ENCODE measurements around the gene PEX26. TPM values are rescaled to one million over a fixed set of nuclear protein-coding genes. Genes with fewer than 3 reads are reported as not detected.
A peak's percentile ranks its signal among the peaks of the same experiment; 100 is the strongest.

PEX26 gene
- total and polyA plus RNA-seq, 2 of the 13 experiments (the other 11 are each of a cell fraction or from before 2014, with no cell fraction given) = 10.6 to 25.1 TPM

DNA sequence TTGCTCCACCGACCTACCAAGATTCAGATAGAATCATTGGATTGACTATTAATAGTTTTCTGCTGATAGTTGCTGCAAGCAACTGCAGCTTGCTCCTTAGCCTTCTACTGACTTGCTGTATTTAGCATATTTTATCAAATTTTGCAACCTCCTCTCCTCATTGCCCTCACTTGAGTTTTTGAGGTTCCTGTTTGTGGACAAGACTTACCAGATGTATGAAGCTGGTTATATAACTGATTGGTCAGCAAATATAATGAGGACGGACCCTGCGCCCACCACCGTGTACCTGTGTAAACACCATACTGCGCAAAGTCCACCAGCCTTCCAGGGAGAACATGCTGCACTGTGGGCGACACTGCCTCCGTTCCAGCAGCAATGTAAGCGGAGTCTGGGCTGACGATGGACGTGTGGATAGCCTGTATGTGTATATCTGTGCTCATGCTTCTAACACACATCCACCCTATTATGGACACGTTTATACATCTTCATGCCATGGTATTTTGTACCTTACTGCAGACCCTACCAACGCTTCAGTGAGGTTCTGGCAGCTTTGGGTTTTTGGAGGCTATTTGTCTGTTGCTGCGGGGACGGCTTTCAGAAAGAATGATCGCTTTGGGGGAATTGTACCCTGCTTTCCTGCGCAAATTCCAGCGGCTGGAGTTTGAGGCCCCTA is 70.6 kb downstream of the PEX26 start (continued):
- TF ChIP-seq, protein P1, sequence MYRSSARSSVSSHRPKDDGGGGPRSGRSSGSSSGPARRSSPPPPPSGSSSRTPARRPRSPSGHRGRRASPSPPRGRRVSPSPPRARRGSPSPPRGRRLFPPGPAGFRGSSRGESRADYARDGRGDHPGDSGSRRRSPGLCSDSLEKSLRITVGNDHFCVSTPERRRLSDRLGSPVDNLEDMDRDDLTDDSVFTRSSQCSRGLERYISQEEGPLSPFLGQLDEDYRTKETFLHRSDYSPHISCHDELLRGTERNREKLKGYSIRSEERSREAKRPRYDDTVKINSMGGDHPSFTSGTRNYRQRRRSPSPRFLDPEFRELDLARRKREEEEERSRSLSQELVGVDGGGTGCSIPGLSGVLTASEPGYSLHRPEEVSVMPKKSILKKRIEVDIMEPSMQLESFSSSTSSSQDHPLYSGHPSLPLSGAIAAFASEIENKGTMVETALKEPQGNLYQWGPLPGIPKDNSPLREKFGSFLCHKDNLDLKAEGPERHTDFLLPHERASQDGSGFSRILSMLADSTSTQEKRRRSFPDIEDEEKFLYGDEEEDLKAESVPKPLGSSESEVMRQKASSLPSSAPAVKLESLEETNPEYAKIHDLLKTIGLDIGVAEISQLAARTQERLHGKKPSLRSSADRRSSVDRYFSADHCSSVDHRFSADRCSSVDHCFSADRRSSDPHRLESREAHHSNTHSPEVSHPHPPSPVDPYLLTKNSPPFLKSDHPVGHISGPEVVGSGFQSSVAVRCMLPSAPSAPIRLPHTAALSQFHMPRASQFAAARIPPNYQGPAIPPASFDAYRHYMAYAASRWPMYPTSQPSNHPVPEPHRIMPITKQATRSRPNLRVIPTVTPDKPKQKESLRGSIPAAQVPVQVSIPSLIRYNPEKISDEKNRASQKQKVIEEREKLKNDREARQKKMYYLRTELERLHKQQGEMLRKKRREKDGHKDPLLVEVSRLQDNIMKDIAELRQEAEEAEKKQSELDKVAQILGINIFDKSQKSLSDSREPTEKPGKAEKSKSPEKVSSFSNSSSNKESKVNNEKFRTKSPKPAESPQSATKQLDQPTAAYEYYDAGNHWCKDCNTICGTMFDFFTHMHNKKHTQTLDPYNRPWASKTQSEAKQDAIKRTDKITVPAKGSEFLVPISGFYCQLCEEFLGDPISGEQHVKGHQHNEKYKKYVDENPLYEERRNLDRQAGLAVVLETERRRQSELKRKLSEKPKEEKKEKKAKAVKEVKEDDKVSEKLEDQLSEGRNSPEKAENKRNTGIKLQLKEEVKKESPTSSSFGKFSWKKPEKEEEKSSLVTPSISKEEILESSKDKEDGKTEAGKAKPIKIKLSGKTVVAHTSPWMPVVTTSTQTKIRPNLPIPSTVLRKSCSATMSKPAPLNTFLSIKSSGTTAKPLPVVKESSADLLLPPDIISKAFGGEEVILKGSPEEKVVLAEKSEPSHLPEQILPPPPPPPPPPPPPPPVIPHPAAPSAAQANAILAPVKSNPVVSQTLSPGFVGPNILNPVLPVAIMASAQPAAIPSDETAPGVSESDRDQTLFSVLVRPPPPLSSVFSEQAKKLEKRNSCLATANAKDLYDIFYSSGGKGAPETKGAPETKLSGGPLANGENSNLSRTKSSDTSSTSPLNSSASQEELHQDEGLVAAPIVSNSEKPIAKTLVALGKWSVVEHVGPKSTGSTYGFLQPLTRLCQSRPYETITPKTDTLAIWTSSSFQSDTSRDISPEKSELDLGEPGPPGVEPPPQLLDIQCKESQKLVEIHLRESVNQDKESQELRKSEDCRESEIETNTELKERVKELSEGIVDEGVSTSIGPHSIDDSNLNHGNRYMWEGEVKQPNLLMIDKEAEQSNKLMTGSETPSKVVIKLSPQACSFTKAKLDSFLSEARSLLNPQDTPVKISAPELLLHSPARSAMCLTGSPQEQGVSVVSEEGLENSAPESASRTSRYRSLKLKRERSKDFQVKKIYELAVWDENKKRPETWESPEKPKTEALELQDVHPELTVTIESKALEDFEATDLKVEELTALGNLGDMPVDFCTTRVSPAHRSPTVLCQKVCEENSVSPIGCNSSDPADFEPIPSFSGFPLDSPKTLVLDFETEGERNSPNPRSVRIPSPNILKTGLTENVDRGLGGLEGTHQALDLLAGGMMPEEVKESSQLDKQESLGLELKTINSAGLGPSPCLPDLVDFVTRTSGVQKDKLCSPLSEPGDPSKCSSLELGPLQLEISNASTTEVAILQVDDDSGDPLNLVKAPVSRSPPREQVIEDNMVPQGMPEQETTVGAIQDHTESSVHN (CRISPR knock-in tag; IDR thresholded peaks at IDR 0.05) = 0 out of 2 replicates have a peak, but pooled peaks have one; percentile 79
- TF ChIP-seq ZNF792 (CRISPR knock-in tag; IDR thresholded peaks at IDR 0.05) = peak; percentile 94; the same call in 1 of the 2 replicates
- peak; percentile 65; the same call in 1 of the 2 replicates for TF ChIP-seq ZNF547 (CRISPR knock-in tag; IDR thresholded peaks at IDR 0.05)
- TF ChIP-seq ZZZ3 (CRISPR knock-in tag; IDR thresholded peaks at IDR 0.05; ENCODE audit: borderline replicate concordance) = no peak
- TF ChIP-seq NRL (CRISPR knock-in tag; IDR thresholded peaks at IDR 0.05; ENCODE audit: borderline replicate concordance) = no peak
- no peak for TF ChIP-seq ZNF256 (CRISPR knock-in tag; conservative IDR thresholded peaks at IDR 0.05)
- TF ChIP-seq ZNF317 (CRISPR knock-in tag; IDR thresholded peaks at IDR 0.05) = 0 out of 2 replicates have a peak, but pooled peaks have one; percentile 47
- TF ChIP-seq ZNF383 (CRISPR knock-in tag; IDR thresholded peaks at IDR 0.05; ENCODE audit: borderline replicate concordance) = no peak
- TF ChIP-seq, protein P2, sequence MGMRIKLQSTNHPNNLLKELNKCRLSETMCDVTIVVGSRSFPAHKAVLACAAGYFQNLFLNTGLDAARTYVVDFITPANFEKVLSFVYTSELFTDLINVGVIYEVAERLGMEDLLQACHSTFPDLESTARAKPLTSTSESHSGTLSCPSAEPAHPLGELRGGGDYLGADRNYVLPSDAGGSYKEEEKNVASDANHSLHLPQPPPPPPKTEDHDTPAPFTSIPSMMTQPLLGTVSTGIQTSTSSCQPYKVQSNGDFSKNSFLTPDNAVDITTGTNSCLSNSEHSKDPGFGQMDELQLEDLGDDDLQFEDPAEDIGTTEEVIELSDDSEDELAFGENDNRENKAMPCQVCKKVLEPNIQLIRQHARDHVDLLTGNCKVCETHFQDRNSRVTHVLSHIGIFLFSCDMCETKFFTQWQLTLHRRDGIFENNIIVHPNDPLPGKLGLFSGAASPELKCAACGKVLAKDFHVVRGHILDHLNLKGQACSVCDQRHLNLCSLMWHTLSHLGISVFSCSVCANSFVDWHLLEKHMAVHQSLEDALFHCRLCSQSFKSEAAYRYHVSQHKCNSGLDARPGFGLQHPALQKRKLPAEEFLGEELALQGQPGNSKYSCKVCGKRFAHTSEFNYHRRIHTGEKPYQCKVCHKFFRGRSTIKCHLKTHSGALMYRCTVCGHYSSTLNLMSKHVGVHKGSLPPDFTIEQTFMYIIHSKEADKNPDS (CRISPR knock-in tag; IDR thresholded peaks at IDR 0.05) = peak; percentile 72; the same call in 1 of the 2 replicates
- TF ChIP-seq SATB2 (CRISPR knock-in tag; IDR thresholded peaks at IDR 0.05) = no peak
- peak; percentile 76; the same call in 1 of the 2 replicates for TF ChIP-seq ZC3H4 (CRISPR knock-in tag; IDR thresholded peaks at IDR 0.05; ENCODE audit: borderline replicate concordance)
- peak; percentile 89 for TF ChIP-seq ZC3H13 (CRISPR knock-in tag; IDR thresholded peaks at IDR 0.05)
- TF ChIP-seq MATR3 (CRISPR knock-in tag; IDR thresholded peaks at IDR 0.05) = no peak
- peak; percentile 83 for TF ChIP-seq RBFOX2 (IDR thresholded peaks at IDR 0.05; ENCODE audit: low read depth, low read length)
- TF ChIP-seq SMAD3 (CRISPR knock-in tag; IDR thresholded peaks at IDR 0.05) = peak; percentile 85; the same call in 1 of the 2 replicates
- no peak for TF ChIP-seq ZNF138 (CRISPR knock-in tag; IDR thresholded peaks at IDR 0.05; ENCODE audit: low read depth)
- TF ChIP-seq, protein P3, sequence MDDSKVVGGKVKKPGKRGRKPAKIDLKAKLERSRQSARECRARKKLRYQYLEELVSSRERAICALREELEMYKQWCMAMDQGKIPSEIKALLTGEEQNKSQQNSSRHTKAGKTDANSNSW (CRISPR knock-in tag; IDR thresholded peaks at IDR 0.05; ENCODE audit: borderline replicate concordance) = no peak
- TF ChIP-seq, protein P4, sequence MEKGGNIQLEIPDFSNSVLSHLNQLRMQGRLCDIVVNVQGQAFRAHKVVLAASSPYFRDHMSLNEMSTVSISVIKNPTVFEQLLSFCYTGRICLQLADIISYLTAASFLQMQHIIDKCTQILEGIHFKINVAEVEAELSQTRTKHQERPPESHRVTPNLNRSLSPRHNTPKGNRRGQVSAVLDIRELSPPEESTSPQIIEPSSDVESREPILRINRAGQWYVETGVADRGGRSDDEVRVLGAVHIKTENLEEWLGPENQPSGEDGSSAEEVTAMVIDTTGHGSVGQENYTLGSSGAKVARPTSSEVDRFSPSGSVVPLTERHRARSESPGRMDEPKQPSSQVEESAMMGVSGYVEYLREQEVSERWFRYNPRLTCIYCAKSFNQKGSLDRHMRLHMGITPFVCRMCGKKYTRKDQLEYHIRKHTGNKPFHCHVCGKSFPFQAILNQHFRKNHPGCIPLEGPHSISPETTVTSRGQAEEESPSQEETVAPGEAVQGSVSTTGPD (CRISPR knock-in tag; IDR thresholded peaks at IDR 0.05) = 0 out of 2 replicates have a peak, but pooled peaks have one; percentile 68
